Activated CD4-positive, alpha-beta T cell treated with anti-CD3 and anti-CD28 coated beads, Interleukin-2, amount 10 ng/mL, durations not matched to agents 7 days and 5 days (primary cell): ENCODE data around the gene WDR91. TPM values are rescaled to one million over a fixed set of nuclear protein-coding genes. Genes with fewer than 3 reads are reported as not detected.

Source experiments
- CTCF ChIA-PET: fragments of 350-600 bp; sonication (Branson Sonifier 250); formaldehyde crosslinking; loops from one replicate; lab custom pipeline; 2021; ENCODE audit warnings: antibody characterized with exemption; lab: Charles Lee
- POLR2A ChIA-PET: fragments of 350-600 bp; sonication (Branson Sonifier 250); formaldehyde crosslinking; loops from one replicate; lab custom pipeline; 2021; ENCODE audit warnings: antibody characterized with exemption; lab: Charles Lee
- DNase-seq: peaks from one replicate; pipeline ENCODE4 v3.0.0-alpha.2; 2020
- H3K27ac Mint-ChIP-seq: one replicate; pipeline ENCODE4 v1.8.0; 2021; ENCODE audit warnings: mild to moderate bottlenecking, moderate library complexity, mixed read lengths
- H3K27me3 Mint-ChIP-seq: one replicate; pipeline ENCODE4 v1.8.0; 2021; ENCODE audit warnings: mixed read lengths
- H3K36me3 Mint-ChIP-seq: one replicate; pipeline ENCODE4 v1.8.0; 2021; ENCODE audit warnings: low read depth, mixed read lengths
- H3K4me1 Mint-ChIP-seq: one replicate; pipeline ENCODE4 v1.8.0; 2021; ENCODE audit warnings: mixed read lengths
- H3K4me3 Mint-ChIP-seq: one replicate; pipeline ENCODE4 v1.8.0; 2021; ENCODE audit warnings: mild to moderate bottlenecking, moderate library complexity, mixed read lengths
- H3K9me3 Mint-ChIP-seq: one replicate; pipeline ENCODE4 v1.8.0; 2021; ENCODE audit warnings: mixed read lengths
- microRNA-seq: library from miRNA; unstranded; fragments of <30 nt; microRNA quantifications from one replicate; pipeline ENCODE4 v1.2.0, GENCODE V29; 2021; ENCODE audit warnings: borderline microRNAs expressed, borderline replicate concordance
- total RNA-seq, 2 experiments: library from RNA; stranded (reverse); gene quantifications; one replicate each; pipeline ENCODE4 v1.2.3, GENCODE V29; 2021

The WDR91 gene
- total RNA-seq, 2 experiments from 2014 or later = 15.5 to 17.3 TPM

DNA sequence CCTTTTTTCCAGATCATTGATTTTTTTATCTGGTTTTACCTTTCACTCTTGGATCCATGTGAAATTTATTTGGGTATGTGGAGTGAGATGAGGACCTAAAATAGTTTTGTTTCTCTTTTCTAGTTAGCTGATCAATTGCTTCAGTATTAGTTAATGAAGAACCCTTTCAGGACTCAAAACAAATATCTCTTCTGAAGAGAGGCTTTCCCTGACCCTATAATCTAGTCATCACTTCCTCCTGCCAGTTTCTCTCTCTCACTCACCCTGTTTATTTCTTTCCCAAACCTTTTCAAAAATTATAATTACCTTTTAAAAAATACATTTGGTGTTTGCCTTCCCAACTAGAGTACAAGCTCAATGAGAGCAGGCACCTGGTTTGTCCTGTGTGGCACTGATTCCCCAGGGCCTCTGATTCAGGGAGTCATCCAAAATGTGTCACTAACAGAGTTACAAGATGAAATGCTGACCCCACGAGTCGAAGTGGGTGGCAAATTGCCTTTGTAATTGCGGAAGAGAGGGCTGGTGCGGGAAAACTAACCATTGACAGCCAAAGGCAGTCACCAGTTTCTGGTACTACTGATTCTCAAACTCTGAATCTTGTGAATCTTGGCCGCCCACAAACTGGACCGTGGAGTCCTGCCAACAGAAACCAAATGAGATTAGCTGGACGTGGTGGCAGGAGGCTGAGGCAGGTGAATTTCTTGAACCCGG lies 61.1 kb downstream of the WDR91 start:
- Mint-ChIP-seq H3K9me3 (peaks cover 23% of the 10 kb centered on the region), H3K36me3 (peaks cover 66% of the 10 kb centered on the region), H3K4me1 (peaks cover 65% of the 10 kb centered on the region), H3K27me3 (no peaks in the 10 kb centered on the region), H3K27ac (peak overlapping the region; percentile 96), H3K4me3 (peak overlapping the region; percentile 86)
- ChIA-PET POLR2A (no interaction called here), CTCF (interaction anchor here (1.2 to 2.0 kb wide), 3 partner anchors 11 to 163 kb away, joined by 3 to 9 read pairs (median 4); partner anchors contain the start of gene CYREN)
- no peak for DNase-seq

DNA sequence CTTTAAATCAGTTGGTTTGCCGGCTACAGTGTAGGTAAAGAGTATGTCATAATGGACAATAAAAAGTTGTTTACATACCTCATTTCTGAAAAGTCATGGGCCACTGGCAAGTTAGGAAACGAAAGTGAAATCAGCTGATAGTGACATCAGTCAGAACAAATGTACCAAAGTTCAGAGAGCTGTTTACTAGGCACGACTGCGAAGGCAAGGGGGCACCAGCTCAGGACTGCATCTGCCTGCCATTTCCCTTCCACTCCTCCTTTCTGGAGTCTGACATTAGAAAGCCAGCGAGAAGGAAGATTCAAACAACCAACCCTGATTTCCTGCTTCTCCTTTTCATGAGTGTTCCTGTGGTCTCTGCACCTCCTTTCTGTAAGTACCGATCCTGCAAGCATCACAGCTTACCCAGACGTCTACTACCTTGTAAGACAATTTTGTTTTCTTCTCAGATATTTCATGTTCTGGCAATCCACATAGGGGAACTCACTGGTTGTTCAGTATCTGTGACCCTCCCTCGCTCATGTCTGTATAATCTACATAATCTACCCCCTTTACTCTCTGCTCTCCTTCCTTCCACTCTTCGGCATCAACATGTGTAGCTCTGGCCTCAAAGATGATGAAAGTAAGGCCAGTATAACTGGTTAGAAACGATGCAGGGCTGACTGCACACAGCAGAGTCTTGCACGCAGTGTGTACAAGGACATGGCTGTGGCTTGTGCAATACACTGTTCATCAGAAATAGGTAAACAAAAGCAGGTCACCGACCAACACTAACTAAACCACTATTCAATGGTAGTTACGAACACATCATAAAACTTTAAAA lies 63.2 kb downstream of the WDR91 start, which contains the start of gene TMEM140:
TSS of gene TMEM140 (plus strand) at position 174 of the 823 bp plus-strand sequence. CDS start 16,370 bp downstream, outside the sequence.
- peaks cover 5% of the 10 kb centered on the region for H3K9me3 Mint-ChIP-seq
- H3K4me1 Mint-ChIP-seq = peaks cover 58% of the 10 kb centered on the region
- peak within 1 kb of the TSS; percentile 96 for H3K27ac Mint-ChIP-seq
- H3K27me3 Mint-ChIP-seq = no peaks in the 10 kb centered on the region
- CTCF ChIA-PET = interaction anchor here (0.7 to 2.6 kb wide), 7 partner anchors 9 to 28 kb away, joined by 3 to 11 read pairs (median 5); partner anchors contain the start of gene CYREN
- peaks cover 49% of the 10 kb centered on the region for H3K36me3 Mint-ChIP-seq
- POLR2A ChIA-PET = interaction anchor here (0.7 to 1.4 kb wide), 3 partner anchors 21 to 488 kb away, joined by 3 to 6 read pairs (median 4); no protein-coding TSS in a partner anchor
- DNase-seq = peak; percentile 79
- H3K4me3 Mint-ChIP-seq = peak within 1 kb of the TSS; percentile 86

DNA sequence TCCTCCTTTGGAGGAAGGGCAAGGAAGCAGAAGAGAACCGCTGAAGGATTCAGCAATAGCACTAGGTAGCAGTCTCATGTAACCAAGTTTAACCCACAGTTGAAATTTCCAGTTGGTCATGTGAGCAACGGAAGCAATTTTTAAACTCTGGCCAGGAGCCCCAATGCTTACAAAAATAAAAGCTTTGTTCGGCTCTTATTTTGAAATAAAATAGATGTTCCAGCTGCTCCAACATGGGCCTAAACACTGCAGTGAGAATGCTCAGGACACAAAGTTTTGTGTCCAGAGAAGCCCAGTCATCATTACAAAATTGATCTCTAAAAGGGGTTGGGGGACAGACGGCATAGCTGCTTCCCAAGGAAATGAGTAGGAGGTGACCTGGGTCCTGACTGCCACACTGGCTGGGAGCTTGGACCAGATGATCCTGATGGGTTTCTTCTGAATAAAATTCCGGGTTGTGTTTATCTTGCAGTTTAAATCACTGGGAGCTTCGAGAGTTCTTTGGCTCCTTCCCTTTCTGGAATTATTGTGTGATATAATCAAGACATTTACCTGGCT lies 63.9 kb downstream of the WDR91 start:
- peaks cover 54% of the 10 kb centered on the region for H3K4me1 Mint-ChIP-seq

DNA sequence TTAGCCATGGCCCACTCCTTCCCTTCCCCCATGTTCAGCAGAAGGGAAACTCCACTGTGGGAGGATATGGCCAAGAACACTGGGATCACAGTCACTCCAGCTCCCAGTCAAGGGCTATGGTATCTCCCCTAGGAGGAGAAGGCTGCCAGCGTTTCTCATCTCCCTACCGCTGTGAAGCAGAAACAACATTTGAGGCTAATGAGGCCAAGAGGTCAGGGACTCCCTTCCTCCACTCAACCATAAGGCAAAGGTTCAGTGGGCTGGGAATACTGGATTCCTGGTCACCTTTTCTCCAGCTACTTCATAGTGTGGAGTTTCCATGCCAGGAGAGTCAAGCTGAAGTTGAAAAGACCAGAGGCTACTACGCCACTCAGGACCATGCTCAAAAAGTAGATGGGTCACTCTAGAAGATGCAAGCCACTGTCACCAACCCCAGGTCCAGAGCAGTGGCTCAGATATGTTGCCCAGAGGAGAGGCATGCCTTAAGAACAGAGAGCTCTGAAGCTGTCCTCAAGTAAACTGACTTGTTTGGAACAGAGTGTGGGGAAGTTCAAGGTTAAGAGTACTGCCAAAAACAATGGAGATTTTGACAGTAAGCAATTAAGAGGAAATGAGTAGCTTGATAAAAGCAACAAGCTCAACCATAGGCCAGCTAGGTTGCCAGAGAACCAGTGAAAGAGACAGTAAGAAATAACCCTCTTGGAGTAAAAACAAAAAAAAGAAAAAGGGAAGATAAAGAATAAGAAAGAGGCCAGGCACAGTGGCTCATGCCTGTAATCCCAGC lies 67.2 kb downstream of the WDR91 start:
- Mint-ChIP-seq H3K36me3 (peaks cover 13% of the 10 kb centered on the region), H3K4me3 (no peak overlapping the region), H3K27ac (no peak overlapping the region), H3K4me1 (peaks cover 27% of the 10 kb centered on the region), H3K9me3 (no peaks in the 10 kb centered on the region), H3K27me3 (peaks cover 5% of the 10 kb centered on the region)
- ChIA-PET POLR2A (no interaction called here), CTCF (interaction anchor here (0.8 to 1.0 kb wide), 2 partner anchors 123 to 157 kb away, joined by 3 read pairs; no protein-coding TSS in a partner anchor)
- no peak for DNase-seq

More for the DNA sequence above, 63.9 kb downstream of the WDR91 start:
- no peaks in the 10 kb centered on the region for H3K9me3 Mint-ChIP-seq
- H3K27me3 Mint-ChIP-seq = no peaks in the 10 kb centered on the region
- peaks cover 42% of the 10 kb centered on the region for H3K36me3 Mint-ChIP-seq
- ChIA-PET POLR2A (interaction anchor here (0.7 to 1.4 kb wide), 3 partner anchors 22 to 487 kb away, joined by 3 to 6 read pairs (median 4); no protein-coding TSS in a partner anchor), CTCF (interaction anchor here (0.9 to 2.6 kb wide), 7 partner anchors 10 to 161 kb away, joined by 3 to 11 read pairs (median 8); partner anchors contain the start of genes AGBL3 and CYREN)
- DNase-seq = peak; percentile 44
- H3K4me3 Mint-ChIP-seq = peak overlapping the region; percentile 86
- H3K27ac Mint-ChIP-seq = peak overlapping the region; percentile 96

Small RNAs within 50 kb of the gene (microRNA-seq; reads per million reads assigned to microRNA genes)
- gene MIR6509 = not detected

Other genes starting within 250 kb of the WDR91 start
- gene AGBL3, start 225.0 kb downstream of the WDR91 start, total RNA-seq = 1 to 10 TPM; 1.9 TPM
- 10 to 100 TPM; 25.3 to 27.7 TPM for gene TMEM140, start 63.5 kb downstream of the WDR91 start, total RNA-seq
- gene CYREN, start 40.8 kb downstream of the WDR91 start, total RNA-seq = 10 to 100 TPM; 34.4 to 39.7 TPM
- gene STRA8, start 22.3 kb upstream of the WDR91 start, total RNA-seq = not detected